Fibroblast of skin of abdomen (primary cell): ENCODE results near the gene ADO. TPM values are rescaled to one million over a fixed set of nuclear protein-coding genes. Genes with fewer than 3 reads are reported as not detected.
A peak's percentile ranks its signal among the peaks of the same experiment; 100 is the strongest.
"Not testable (repeated sequence)": the region's sequence is repeated elsewhere in the genome, so short reads cannot be mapped to it uniquely, and the experiment has no call there.

Source experiments
- DNase-seq: peaks from one replicate; pipeline ENCODE4 v3.0.0-alpha.2; 2013
- polyA plus RNA-seq, 2 experiments: library from polyadenylated mRNA; unstranded; fragments of 120-200 nt; gene quantifications; one replicate each; pipeline ENCODE4 v1.2.1, GENCODE V29; 2013; ENCODE audit not compliant: insufficient read length in 2 of 2

The ADO gene
- 23.1 TPM for polyA plus RNA-seq (2013, experiment 1 of 2; ENCODE audit: insufficient read length)
- 24.1 TPM for polyA plus RNA-seq (2013, experiment 2 of 2; ENCODE audit: insufficient read length)

DNA sequence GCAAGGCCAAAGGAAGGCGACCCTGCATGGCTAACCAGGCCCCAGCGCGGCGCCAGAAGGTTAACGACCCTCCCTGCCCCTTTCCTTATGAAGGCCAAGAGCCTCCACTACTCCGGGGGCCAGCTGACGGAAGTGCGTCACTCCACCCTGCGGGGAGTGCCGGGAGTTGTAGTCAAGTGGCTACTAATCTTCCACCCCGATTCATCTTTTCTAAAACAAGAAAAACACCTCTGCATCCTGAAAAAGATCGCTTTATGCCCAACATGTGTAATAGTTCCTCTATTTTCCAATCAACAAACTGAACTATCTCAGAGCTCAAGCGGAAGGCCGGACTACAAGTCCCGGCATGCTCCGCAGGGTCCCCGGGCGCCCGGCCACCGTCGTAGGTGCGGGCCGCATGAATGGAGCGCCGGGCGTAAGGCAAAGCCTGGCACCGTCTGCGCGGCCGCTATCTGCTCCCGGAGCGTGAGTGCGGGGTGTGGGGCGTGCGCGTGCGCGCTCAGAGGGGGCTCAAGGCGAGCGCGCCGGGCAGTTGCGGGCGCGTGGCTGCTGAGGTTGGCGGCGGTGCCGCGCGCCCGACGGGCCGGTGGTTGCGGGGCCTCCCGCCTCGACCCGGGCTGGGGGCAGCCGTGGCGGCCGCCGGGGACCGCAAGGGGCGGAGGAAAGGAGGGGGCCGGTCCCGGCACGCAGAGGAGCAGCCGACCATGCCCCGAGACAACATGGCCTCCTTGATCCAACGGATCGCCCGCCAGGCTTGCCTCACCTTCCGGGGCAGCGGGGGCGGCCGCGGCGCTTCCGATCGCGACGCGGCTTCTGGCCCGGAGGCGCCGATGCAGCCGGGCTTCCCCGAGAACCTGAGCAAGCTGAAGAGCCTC lies at the start of gene ADO:
Gene ADO, plus strand, starts transcription at position 365 of the 875 bp plus-strand sequence. Its CDS starts 340 bp downstream, at position 705.
- DNase-seq, result peak; percentile 84

DNA sequence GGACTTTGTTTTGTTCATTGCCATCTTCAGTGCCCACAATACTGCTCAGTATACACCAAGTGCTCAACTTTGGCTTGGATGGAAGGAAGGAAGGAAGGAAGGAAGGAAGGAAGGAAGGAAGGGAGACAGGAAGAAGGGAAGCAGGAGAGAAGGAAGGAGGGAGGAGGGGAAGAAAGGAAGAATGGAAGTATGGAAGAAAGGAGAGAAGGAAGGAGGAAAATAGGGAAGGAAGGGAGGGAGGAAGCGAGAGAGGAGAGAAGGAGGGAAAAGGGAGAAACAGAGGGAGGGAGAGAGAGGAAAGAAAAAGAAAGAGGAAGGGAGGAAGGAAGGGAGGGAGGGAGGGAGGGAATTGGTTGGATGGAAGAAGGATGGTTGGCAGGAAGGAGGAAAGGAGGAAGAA lies 49.6 kb upstream of the ADO start:
- DNase-seq, result no peak

DNA sequence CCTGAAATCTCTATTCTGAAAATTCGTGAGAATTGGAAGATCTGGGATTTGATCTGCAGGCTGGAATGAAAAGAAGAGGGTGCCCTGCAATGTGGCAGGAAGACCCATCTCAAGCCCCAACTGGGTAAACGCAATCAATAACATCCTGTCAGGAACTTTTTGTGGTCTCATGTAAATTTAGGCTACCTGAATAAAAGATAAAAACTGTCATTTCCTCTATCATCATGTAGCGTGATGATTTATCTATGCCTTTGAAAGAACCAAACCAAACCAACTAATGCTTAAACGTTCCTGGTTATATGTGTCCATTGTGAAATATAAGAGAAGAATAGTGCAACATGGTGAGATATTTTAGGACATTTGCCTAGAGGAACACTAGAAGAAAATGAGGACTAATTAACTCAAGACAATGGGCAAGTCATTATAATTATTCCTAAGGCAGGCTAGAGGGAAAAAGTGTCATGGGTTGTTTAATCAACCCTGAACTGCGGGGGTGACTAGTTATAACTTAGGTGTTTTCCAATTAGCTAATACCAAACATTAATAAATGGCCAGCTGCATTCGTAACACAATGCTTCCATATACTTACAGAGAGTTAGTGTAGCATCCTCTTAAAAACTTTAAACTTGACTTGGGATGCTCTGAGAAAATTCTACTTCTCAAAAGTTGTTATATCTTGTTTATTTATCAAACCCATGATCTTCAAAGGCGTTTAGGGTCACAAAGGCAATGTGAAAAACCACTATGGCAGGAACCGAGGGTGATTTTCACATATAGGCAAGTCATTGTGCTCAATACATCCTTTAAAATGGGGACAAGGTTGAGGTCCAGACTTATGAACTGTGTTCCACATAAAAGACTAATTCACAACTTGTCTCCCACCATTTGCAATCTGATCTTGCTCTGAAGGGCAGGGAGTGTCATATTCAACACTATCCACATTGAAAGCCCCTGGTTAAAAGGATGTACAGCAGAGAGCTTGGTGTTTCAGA lies 48.6 kb upstream of the ADO start:
- no peak for DNase-seq

DNA sequence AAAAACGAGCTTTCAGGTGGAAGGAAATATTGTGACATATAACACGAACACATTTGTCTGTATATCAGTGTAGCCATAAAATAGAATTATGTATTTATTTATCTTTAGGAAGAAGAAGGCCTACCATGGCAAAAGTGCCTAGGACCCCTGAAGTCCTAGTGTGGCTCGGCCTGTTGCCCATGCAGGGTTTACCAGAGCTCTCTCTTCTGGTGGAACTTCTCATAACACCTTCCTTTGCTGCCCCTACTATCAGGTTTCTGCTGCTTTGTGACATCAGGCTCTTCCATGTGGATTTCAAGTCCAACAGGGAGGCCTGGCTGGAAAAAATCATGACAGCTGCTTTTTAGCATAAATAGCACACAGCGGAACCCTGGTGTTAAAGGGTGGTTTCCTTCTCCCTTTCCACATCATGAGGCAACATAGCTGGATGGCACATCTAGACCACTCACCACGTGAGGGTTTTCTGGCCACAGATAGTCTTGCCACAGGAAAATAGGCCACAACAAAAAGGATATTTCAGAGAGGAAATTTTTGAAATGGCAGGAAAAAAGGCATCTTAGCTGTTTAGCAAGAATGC lies 44.8 kb upstream of the ADO start:
- DNase-seq, result no peak

DNA sequence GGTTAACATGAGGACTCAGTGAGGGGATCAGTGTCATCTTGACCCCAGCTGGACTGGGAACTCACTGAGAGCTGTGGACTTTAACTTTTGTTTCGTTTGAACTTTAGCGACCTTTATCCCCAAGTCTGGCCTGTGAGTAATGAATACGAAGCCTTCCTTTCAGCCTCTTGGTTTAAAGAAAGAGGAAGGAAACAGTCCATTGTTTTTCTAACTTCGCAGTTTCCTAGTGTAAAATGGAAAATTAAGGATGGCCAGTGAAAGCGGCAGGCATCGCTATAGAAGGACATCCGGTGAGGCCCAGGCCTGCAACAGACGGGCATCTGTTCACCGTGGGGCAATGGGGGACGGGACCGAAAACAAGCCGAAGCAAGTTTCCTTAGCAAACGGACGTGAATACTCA lies 44.1 kb upstream of the ADO start:
- no peak for DNase-seq

DNA sequence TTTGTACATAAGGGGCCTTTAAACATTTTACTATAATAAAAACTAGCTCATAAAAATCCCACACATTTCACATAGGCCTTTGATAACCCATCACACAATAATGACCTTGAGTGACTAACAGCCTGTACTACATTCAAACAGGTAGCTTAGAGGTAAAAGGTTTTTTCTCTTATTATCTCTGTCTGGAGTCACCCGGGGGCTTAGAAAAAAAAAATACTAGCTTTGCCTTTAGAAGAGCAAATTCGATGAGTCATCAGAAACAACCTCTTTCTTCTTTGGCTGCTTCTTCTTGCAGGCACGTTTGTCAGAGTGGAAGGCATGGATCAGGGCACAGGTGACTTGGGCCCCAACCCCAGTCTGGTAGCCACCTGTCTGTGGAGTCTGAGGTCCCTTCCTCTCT lies 43.4 kb upstream of the ADO start:
- no peak for DNase-seq

DNA sequence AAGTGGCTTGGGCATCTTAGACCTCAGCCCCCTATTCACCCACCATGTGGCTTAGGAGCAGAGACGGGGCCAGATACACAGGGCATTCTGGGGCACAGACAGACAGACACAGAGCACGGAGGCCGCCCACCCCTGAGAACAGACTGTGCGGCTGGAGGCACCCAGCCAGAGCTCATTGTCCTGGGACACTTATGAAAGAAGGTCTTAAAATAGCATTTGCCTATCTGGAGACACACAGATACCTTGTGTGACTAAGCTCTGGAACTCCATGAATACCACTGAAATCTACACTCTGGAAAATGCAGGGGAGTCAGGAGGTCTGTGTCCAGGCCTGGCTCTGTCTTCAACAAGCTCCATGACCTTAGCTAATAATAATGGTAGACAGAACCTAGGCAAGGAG lies 41.4 kb upstream of the ADO start:
- no peak for DNase-seq

DNA sequence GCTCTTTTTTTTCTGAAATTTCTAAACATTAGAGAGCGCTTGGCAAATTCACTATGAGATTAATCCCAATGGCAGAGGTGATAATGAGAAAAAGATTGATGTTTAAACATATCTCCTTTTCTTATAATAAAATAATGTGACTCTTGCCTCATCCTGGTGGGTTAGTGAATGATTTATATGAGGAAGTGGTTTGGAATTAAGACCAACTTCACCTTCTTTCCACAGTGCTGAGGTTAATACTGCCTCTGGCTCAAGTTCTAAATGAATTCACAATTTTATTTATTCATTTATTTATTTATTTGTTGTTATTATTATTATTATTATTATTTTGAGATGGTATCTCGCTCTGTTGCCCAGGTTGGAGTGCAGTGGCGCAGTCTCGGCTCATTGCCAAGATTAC lies 40.5 kb upstream of the ADO start:
- DNase-seq, result no peak

DNA sequence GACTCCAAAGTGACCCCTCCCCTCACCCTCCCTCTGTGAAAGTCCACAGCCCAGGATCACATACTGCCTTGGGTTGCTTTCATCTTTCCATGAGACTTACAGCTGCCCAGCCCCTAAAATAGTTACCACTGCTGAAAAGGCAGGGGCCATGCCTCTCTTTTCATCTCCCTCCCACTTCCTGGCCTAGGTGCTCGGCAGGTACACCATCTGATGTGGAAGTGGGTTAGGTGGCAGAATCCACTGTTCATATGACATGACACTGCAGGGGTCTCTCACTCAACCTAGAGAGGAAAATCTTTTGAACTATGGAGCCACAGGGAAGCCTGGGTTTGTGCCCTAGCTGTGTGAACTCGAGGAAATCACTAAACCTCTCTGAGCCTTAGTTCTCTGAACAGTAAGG lies 38.8 kb upstream of the ADO start:
- no peak for DNase-seq

DNA sequence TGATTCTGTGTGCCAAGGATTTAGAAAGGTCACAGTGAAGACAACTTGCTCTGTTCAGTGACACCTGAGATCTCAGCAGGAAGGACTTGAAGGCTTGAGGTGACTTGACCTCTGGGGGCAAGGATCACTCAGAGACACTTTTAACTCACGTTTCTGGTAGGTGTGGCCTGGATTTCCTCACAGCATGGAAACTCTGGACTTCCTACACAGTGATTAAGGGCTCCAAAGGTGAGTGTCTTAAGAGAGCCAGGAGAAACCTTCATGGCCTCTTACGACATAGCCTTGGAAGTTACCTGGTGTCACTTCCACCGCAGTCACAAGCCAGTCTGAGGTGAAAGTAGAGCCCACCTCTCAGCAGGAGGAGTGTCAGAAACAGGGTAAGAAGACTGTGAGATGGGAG lies 38.1 kb upstream of the ADO start:
- no peak for DNase-seq

DNA sequence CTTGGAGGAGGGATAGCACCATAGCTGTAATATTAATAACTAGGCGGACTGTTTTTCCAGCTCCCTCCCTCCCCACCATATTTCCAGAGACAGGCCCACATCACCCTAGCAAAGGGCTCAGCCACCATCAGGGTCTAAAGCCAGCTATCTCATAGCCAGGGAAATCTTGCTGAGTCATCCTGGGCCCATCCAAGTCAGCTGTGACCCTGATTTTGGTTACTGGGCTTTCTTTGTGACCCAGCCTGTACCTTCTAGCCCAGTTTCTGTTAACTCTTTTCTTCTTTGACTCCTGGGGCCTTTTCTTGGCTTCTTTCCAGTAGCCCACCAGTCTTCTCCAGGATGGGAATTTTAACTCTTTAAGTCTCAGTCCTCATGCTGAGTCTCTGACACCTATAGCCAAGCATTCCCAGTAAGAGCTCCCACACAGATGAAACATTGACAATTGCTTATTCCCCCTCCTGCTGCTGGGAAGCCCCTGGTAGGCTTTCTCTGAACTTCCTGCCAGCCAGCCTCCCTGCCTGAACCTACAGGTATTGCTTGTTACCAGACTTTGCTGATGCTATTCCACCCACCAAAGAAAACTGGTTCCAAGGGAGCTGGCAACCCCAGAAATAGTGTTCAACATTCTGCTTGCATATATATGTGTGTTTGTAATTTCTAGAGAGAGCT lies 34.8 kb upstream of the ADO start:
- DNase-seq, result no peak

DNA sequence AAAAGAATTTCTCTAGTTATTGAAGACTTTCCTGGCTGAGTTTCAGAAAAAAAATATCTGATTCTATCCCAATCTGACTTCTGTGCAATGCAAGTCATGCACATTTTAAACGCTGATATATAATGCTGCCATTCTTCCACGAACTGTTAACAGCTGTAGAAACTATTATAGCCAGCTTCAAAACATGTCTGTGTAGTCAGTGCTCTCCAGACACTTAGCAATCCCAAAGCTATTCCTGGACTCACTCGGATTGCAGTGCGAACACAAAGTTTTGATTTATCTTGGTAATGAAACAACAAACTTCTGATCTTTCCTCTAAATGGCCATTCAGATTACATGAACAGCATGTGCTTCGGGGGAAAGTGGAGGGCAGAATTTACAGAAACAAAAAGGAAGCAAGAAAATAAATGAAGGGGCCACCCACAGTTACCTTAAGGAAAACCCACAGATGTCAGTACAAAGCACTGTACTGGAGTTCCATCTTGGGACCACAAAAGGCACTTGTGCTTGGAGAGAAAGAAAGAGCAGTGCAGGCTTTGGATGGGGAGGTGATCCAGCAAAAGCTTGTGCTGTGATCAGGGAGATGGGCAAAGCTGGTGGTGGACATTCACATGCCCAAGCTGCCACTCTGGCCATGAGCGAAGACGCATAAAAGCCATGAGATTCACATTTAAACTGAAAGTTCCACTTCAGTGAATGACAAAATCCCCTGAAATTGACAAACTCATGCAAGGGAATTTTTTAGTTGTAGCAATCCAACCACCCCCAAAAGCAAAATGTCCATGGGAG lies 32.1 kb upstream of the ADO start:
- peak; percentile 65 for DNase-seq

DNA sequence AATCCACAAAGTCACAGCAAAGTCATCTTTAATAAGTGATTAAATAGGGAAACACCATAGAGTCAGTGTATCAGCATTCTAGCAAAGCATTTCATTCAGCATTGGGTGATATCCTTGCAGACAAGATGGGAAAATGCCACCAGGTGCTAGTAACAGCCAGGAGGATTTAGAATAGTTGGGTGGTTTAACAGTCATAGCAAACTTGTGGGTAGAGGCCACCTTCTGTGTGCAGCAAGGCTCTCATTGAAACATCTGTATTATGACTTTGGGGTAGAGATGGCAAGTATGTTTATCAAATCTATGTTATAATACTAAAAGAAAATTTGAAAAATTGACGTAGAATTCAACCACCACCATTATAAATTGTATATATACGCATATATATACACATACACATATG lies 26.4 kb upstream of the ADO start:
- DNase-seq, result no peak

DNA sequence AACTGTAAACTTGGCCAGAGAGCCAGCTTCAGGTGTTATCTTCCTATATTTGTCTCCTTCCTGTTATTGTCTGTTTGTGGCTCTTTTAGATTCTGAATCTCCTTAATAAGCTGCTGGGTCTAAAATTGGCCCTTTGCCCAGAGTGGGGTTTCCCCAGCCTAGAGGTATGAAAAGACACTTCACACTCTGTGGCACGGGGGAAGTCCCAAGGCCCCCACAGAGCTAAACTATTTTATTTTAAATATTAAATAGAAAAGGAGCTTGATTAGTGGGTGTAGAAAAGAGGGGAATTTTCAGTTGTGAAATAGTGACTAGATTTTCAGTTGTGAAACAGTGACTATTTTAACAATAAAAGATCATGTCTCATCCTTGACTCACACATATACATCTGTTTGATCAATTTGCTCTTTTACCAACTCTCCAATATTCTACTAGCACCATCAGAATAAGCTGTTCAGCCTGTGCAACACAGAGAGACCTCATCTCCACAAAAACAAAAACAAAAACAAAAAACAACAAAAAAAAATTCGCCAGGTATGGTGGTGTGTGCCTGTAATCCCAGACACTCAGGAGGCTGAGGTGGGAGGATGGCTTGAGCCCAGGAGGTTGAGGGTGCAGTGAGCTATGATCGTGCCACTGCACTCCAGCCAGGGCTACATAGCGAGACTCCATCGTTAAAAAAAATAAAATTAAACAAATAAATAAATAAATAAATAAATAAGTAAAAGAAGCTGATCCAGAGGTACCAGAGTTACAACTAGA lies 24.9 kb upstream of the ADO start:
- peak; percentile 52 for DNase-seq

DNA sequence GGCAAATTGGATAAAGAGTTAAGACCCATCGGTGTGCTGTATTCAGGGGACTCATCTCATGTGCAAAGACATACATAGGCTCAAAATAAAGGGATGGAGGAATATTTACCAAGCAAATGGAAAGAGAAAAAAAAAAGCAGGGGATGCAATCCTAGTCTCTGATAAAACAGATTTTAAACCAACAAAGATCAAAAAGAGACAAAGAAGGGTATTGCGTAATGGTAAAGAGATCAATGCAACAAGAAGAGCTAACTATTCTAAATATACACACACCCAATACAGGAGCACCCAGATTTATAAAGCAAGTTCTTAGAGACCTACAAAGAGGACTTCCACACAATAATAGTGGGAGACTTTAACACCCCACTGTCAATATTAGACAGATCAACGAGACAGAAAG lies 20.0 kb upstream of the ADO start:
- DNase-seq, result not testable (repeated sequence)

DNA sequence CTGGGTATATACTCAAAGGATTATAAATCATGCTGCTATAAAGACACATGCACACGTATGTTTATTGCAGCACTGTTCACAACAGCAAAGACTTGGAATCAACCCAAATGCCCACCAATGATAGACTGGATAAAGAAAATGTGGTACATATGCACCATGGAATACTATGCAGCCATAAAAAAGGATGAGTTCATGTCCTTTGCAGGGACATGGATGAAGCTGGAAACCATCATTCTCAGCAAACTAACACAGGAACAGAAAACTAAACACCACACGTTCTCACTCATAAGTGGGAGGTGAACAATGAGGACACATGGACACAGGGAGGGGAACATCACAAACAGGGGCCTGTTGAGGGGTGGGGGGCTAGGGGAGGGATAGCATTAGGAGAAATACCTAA lies 16.2 kb upstream of the ADO start:
- DNase-seq, result not testable (repeated sequence)

DNA sequence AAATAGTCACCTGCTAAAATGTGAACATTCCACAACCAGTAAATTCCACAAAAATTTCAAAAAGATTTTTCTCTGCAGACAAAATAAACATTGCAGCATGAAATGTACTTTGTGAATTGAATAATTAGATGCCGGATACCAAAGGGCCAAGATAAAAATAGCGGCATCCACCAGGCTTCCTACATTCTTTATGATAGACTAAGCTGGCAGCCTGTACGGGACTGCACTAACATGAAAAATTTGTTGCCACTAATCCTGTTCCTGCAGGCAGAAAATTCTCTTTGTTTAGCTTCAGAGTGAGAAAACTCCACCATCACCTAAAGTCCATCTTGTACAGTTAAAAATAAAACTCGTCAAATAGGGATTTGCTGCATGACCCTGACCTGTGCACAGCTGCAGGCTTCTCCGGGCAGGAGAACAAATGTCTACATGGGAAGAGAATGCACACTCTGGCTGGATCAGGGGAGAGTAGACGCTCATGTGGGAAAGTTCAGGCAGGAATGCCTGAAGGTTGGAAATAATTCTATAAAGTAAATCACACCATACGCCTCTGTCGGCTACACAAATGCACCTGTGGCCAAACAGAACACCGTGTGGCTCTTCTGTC lies 15.6 kb upstream of the ADO start:
- DNase-seq, result peak; percentile 45

DNA sequence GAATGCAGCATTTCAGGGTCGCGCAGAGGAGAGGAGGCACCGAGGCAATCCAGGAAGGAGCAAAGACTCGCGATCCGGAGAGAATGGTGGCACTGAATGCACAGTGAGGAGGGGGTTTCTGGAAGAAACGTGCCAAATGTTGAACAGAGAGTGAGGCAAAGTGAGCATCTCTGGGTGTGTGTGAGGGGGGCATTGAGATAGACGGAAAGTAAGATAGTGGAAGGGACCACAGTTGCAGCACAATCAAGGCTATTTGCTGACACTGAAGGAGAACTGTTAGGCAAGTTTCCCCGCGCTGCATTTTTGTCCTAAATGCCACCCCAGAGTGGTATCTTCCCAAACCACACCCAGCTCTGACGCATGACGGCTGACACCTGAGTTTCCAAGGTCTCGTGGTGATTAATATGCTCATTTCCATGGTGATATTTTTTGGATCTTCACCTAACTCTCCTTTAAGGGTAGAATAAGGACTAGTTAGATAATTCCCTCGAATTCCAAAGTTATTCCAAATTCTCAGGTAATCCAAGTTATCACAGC lies 14.4 kb upstream of the ADO start:
- DNase-seq, result no peak

DNA sequence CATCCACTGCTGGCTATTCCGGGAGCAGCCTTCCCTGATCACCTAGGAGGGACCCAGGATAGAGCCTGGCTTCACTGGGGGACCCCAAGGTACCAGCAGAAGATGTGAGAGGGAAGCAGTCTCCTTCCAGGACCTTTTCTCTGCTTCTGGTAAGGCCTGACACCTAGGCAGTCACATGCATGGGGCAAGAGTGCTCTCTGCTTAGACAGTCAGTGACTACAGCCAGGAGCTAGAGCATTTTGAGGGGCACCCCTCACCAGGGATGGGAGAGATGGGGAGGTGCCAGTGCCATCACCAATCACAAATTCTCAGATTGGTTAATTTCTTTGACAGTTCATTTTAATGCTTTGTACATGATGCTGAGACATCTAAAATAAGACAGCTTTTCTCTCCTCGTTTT lies 13.9 kb upstream of the ADO start:
- DNase-seq, result no peak

DNA sequence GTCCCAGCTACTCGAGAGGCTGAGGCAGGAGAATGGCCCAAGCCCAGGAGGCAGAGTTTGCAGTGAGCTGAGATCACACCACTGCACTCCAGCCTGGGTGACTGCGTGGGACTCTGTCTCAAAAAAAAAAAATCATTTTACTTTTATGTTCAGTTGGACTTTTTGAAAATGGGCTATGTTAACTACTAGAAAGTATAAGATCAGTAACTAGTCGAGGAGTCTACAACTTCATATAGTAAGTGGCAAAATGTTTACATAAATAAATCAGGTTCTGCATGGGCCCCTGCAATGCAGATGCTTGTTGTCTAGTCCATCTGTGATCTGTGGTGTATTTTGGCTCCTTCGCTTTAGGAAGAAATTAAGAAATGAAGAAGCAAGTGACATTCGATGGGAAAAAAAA lies 12.3 kb upstream of the ADO start:
- DNase-seq, result no peak
